MM.1S (cell line): ENCODE measurements around the gene TCERG1L.

Experiments used
- DNase-seq: peaks from one replicate; pipeline ENCODE4 v3.0.0-alpha.2; 2015
- H2AFZ ChIP-seq: fragments of 300-600 bp; sonication (generic); 2 replicates; pipeline ENCODE4 v1.6.0; 2016; ENCODE audit warnings: antibody characterized with exemption, low read length
- H3F3A ChIP-seq: fragments of 300-600 bp; sonication (generic); 2 replicates; pipeline ENCODE4 v1.6.1; 2016; ENCODE audit warnings: mild to moderate bottlenecking, antibody characterized with exemption, low read length, moderate library complexity, mixed read lengths; ENCODE audit not compliant: insufficient read depth
- H3K27ac ChIP-seq: fragments of 300-600 bp; sonication (generic); 2 replicates; pipeline ENCODE4 v1.5.1; 2016; ENCODE audit warnings: mild to moderate bottlenecking, low read length
- H3K27me3 ChIP-seq: fragments of 300-600 bp; sonication (generic); replicated peaks from 2 replicates; pipeline ENCODE4 v1.6.0; 2016; ENCODE audit warnings: low read length; ENCODE audit not compliant: insufficient read depth
- H3K36me3 ChIP-seq: fragments of 300-600 bp; sonication (generic); replicated peaks from 2 replicates; pipeline ENCODE4 v1.6.1; 2016; ENCODE audit warnings: mild to moderate bottlenecking, low read length, mixed read lengths; ENCODE audit not compliant: insufficient read depth
- H3K4me1 ChIP-seq: fragments of 300-600 bp; sonication (generic); 2 replicates; pipeline ENCODE4 v1.6.1; 2016; ENCODE audit warnings: low read length, mixed read lengths
- H3K4me2 ChIP-seq: fragments of 300-600 bp; sonication (generic); 2 replicates; pipeline ENCODE4 v1.6.0; 2016; ENCODE audit warnings: low read depth, low read length
- H3K4me3 ChIP-seq: fragments of 300-600 bp; sonication (generic); 2 replicates; pipeline ENCODE4 v1.5.1; 2016; ENCODE audit warnings: low read length, mixed read lengths
- H3K79me2 ChIP-seq: fragments of 300-600 bp; sonication (generic); 2 replicates; pipeline ENCODE4 v1.6.1; 2016; ENCODE audit warnings: mixed run types, low read length, mixed read lengths
- H3K9ac ChIP-seq: fragments of 300-600 bp; sonication (generic); 2 replicates; pipeline ENCODE4 v1.6.1; 2016; ENCODE audit warnings: low read length, mixed read lengths
- H3K9me2 ChIP-seq: fragments of 300-600 bp; sonication (generic); replicated peaks from 2 replicates; pipeline ENCODE4 v1.6.1; 2016; ENCODE audit warnings: mild to moderate bottlenecking, low read length, mixed read lengths; ENCODE audit not compliant: insufficient read depth
- H3K9me3 ChIP-seq: fragments of 300-600 bp; sonication (generic); replicated peaks from 2 replicates; pipeline ENCODE4 v1.6.1; 2016; ENCODE audit warnings: mild to moderate bottlenecking, low read length, mixed read lengths; ENCODE audit not compliant: insufficient read depth
- H4K20me1 ChIP-seq: fragments of 300-600 bp; sonication (generic); 2 replicates; pipeline ENCODE4 v1.6.1; 2016; ENCODE audit warnings: mild to moderate bottlenecking, low read length, moderate library complexity, mixed read lengths; ENCODE audit not compliant: insufficient read depth
- CTCF ChIP-seq: fragments of 300-600 bp; sonication (generic); IDR thresholded peaks from 2 replicates; pipeline ENCODE4 v1.5.1; 2016; ENCODE audit warnings: antibody characterized with exemption, low read length, mixed read lengths
- EZH2 ChIP-seq: fragments of 300-600 bp; sonication (generic); optimal IDR thresholded peaks from 2 replicates; pipeline ENCODE3; 2017; ENCODE audit warnings: low read depth, mild to moderate bottlenecking, antibody characterized with exemption, low read length, mixed read lengths
- EZH2phosphoT487 ChIP-seq: fragments of 300-600 bp; sonication (generic); IDR thresholded peaks from 2 replicates; pipeline ENCODE4 v1.6.1; 2018; ENCODE audit warnings: antibody characterized with exemption, low read length

Gene TCERG1L

DNA sequence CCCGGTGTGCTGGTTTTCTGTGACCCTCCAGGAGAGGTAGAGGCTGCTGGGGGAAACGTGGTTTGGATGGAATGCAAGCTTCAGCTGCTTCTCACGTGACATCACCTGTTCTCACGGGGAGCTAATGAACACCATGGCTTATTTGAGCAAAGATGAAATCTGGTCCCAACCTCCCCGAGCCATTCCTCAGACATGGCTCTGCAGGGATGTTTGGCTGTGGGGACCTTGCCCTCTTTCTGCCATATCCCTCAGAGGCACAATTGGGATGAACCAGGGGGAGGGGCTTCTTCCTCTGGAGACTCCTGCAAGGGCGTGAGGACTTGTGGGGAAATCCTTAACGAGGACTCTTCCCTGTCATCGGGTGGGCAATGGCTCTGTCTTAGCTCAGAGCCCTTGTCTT is 236.8 kb downstream of the TCERG1L start:
- Histone ChIP-seq H3K4me2 (no peak overlapping the region), H3K27me3 (no peaks in the 10 kb centered on the region), H2AFZ (no peak overlapping the region), H3K9me2 (no peaks in the 10 kb centered on the region), H3K4me1 (no peaks in the 10 kb centered on the region), H3K9ac (no peak overlapping the region), H3K79me2 (no peaks in the 10 kb centered on the region), H3K36me3 (no peaks in the 10 kb centered on the region), H3K27ac (no peak overlapping the region), H3F3A (no peaks in the 10 kb centered on the region), H3K4me3 (no peak overlapping the region), H3K9me3 (no peaks in the 10 kb centered on the region), H4K20me1 (no peaks in the 10 kb centered on the region)
- TF ChIP-seq EZH2: no peak
- DNase-seq: no peak

DNA sequence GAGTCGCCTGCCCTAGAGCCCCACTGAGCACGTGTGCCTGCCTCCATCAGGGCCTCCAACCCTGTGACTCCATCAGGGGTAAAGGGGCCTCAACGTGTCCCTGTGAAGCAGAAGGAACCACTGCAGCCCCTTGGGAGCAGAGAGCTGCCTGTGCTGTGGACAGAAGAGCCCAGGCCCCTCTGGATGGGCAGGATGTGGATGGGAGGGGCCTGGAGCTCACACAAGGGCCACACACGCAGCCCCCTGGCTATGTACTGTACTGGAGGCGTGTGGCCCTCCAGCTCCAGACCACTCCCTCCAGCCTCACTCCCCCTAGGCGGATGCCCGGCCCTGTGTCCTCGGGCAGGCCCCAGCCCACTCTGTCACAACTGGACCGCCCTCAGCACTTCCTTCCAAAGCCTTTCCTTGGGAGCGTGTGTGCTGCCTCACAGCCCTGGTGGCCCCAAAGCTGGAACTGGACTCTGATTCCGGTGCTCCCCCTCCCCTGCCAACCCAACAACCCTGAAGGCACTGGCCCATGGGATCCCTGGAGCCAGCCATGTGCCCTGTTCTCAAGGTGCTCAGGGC is 238.0 kb downstream of the TCERG1L start:
- no peaks in the 10 kb centered on the region for H3K4me1 ChIP-seq
- H3F3A ChIP-seq: no peaks in the 10 kb centered on the region
- no peak for DNase-seq
- no peaks in the 10 kb centered on the region for H4K20me1 ChIP-seq
- H3K4me2 ChIP-seq: no peak overlapping the region
- no peak overlapping the region for H3K9ac ChIP-seq
- H3K79me2 ChIP-seq: no peaks in the 10 kb centered on the region
- no peak overlapping the region for H3K27ac ChIP-seq
- TF ChIP-seq EZH2: no peak
- no peak for TF ChIP-seq CTCF
- no peak for TF ChIP-seq EZH2phosphoT487
- no peaks in the 10 kb centered on the region for H3K36me3 ChIP-seq
- H3K27me3 ChIP-seq: no peaks in the 10 kb centered on the region
- H3K4me3 ChIP-seq: no peak overlapping the region
- H2AFZ ChIP-seq: no peak overlapping the region
- no peaks in the 10 kb centered on the region for H3K9me3 ChIP-seq
- H3K9me2 ChIP-seq: no peaks in the 10 kb centered on the region

DNA sequence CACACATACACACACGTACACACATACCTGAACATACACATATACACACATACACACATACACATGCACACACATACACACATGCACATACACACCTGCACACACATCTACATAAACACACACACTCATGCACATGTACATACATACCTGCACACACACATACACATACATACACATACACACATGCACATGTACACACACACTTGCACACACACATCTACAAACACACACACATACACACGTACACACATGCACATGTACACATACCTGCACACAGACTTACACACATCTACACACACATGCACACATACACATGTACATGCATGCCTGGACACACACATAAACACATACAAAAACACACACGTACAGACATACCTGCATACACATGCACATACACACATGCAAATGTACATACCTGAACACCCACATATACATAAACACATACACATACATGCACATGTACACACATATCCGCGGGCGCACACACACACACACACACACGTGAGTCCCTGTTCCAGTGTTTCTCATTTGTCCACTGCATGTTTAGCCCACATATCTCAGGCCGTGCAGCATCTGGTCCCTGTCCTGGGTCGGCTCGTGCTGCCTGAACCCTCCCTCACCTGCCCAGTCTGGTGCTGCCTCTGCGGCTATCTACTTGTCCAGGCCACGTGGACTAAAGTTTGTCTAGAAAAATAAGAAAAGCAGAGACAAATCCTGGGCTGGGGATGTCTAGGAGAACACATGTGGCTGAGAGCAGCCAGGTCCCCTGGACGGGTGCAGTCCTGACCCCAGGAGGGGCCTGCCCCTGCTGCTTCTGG is 238.7 kb downstream of the TCERG1L start:
- Histone ChIP-seq H3K27ac (no peak overlapping the region), H3K4me2 (no peak overlapping the region), H3K36me3 (no peaks in the 10 kb centered on the region), H3K27me3 (no peaks in the 10 kb centered on the region), H3K4me1 (no peaks in the 10 kb centered on the region), H3K9ac (no peak overlapping the region), H3K9me2 (no peaks in the 10 kb centered on the region), H2AFZ (no peak overlapping the region), H3F3A (no peaks in the 10 kb centered on the region), H3K4me3 (no peak overlapping the region), H4K20me1 (no peaks in the 10 kb centered on the region), H3K9me3 (no peaks in the 10 kb centered on the region), H3K79me2 (no peaks in the 10 kb centered on the region)
- DNase-seq: no peak
- TF ChIP-seq EZH2 (no peak), CTCF (no peak), EZH2phosphoT487 (no peak)

GRCh38 chr10:131071721-131072120 is 239.8 kb downstream of the TCERG1L start:
- no peaks in the 10 kb centered on the region for H3K4me1 ChIP-seq
- no peaks in the 10 kb centered on the region for H3K9me3 ChIP-seq
- no peaks in the 10 kb centered on the region for H3K9me2 ChIP-seq
- no peak for DNase-seq
- no peak overlapping the region for H3K27ac ChIP-seq
- no peaks in the 10 kb centered on the region for H3K79me2 ChIP-seq
- H4K20me1 ChIP-seq: no peaks in the 10 kb centered on the region
- H3K4me2 ChIP-seq: no peak overlapping the region
- H2AFZ ChIP-seq: no peak overlapping the region
- no peak for TF ChIP-seq EZH2phosphoT487
- no peak for TF ChIP-seq EZH2
- TF ChIP-seq CTCF: no peak
- H3F3A ChIP-seq: no peaks in the 10 kb centered on the region
- H3K27me3 ChIP-seq: no peaks in the 10 kb centered on the region
- H3K36me3 ChIP-seq: no peaks in the 10 kb centered on the region
- no peak overlapping the region for H3K4me3 ChIP-seq
- H3K9ac ChIP-seq: no peak overlapping the region
